Posterior vena cava (tissue), 2 donors: ENCODE data around the gene PAGR1. TPM values are rescaled to one million over a fixed set of nuclear protein-coding genes. Genes with fewer than 3 reads are reported as not detected.
"Not testable (repeated sequence)": the region's sequence is repeated elsewhere in the genome, so short reads cannot be mapped to it uniquely, and the experiment has no call there.

Experiments used
- DNase-seq: peaks from one replicate; pipeline ENCODE4 v3.0.0-alpha.2; 2020; ENCODE audit warnings: low spot score
- intact Hi-C, 2 donors: fragments of 100-400 bp; cut with DNase I; formaldehyde crosslinking; loops; one replicate each; pipeline versions ENCODE4 v1.14.1 to v1.14.2; 2022 to 2023
- total RNA-seq, 2 donors: library from RNA; stranded (reverse); fragmentation: NEBNext Ultra II Directional; extraction: Animal tissue kit (Norgen Biotek cat#: 25700); gene quantifications; one replicate each; pipeline ENCODE4 v1.2.1, GENCODE V29; 2021
- donor health status: DM: yes; HTN: yes; CAD: no.
- donor health status: DM: yes; HTN: yes; CAD: no.

The PAGR1 gene
- total RNA-seq, 2 donors from 2014 or later, result 10.5 to 12.7 TPM

- no peak for DNase-seq
- intact Hi-C loops, result no loop called here
Measured at GRCh38 chr16:29850998-29851397, 35.0 kb downstream of the PAGR1 start.

GRCh38 chr16:29852654-29853053 lies 36.7 kb downstream of the PAGR1 start:
- intact Hi-C loops, result no loop called here
- DNase-seq, result no peak

GRCh38 chr16:29854520-29855100 lies 38.7 kb downstream of the PAGR1 start:
- no peak for DNase-seq
- intact Hi-C loops, result no loop called here

GRCh38 chr16:29857133-29857760 lies 41.3 kb downstream of the PAGR1 start:
- intact Hi-C loops, result no loop called here
- no peak for DNase-seq

GRCh38 chr16:29858149-29858849 lies 42.3 kb downstream of the PAGR1 start:
- DNase-seq, result no peak
- intact Hi-C loops, result no loop called here

GRCh38 chr16:29858974-29859373 lies 43.0 kb downstream of the PAGR1 start:
- no peak for DNase-seq
- intact Hi-C loops, result no loop called here

GRCh38 chr16:29860218-29860617 lies 44.3 kb downstream of the PAGR1 start:
- no peak for DNase-seq
- intact Hi-C loops, result loop anchor here in 1 of 2 donors (5.0 kb wide), 1 partner anchor 102 kb away; the partner anchor contains the start of gene TMEM219

GRCh38 chr16:29862383-29862883 lies 46.5 kb downstream of the PAGR1 start:
- intact Hi-C loops, result loop anchor here in 1 of 2 donors (5.0 kb wide), 1 partner anchor 100 kb away; the partner anchor contains the start of gene TMEM219
- DNase-seq, result no peak

- DNase-seq, result peak; percentile 97
- intact Hi-C loops, result loop anchor here in 1 of 2 donors (5.0 kb wide), 1 partner anchor 99 kb away; the partner anchor contains the start of gene TMEM219
Measured at GRCh38 chr16:29862884-29863668, 47.1 kb downstream of the PAGR1 start, which contains the start of gene CDIPT. TSS of gene CDIPT (minus strand) at chr16:29863226. CDS start at chr16:29862857, 369 bp downstream.

GRCh38 chr16:29863669-29863984 lies 47.7 kb downstream of the PAGR1 start:
- intact Hi-C loops, result loop anchor here in 1 of 2 donors (5.0 kb wide), 1 partner anchor 99 kb away; the partner anchor contains the start of gene TMEM219
- DNase-seq, result no peak

GRCh38 chr16:29864205-29864604 lies 48.3 kb downstream of the PAGR1 start:
- intact Hi-C loops, result loop anchor here in 1 of 2 donors (5.0 kb wide), 1 partner anchor 98 kb away; the partner anchor contains the start of gene TMEM219
- DNase-seq, result peak; percentile 80

- no peak for DNase-seq
- intact Hi-C loops, result no loop called here
Measured at GRCh38 chr16:29868396-29869009, 52.6 kb downstream of the PAGR1 start.

- DNase-seq, intact Hi-C loops: not testable (repeated sequence)
Measured at GRCh38 chr16:29869067-29869466, 53.1 kb downstream of the PAGR1 start.

Other genes with a start within 250 kb of the PAGR1 start
- gene SPN, start 152.9 kb upstream of the PAGR1 start, total RNA-seq, result 1 to 10 TPM; 2.2 to 3.7 TPM
- 1 to 10 TPM; 1.7 to 7.4 TPM for gene QPRT, start 137.0 kb upstream of the PAGR1 start, total RNA-seq
- gene C16orf54, start 70.2 kb upstream of the PAGR1 start, total RNA-seq, result 1 to 10 TPM; 1.1 to 2.5 TPM
- gene ZG16, start 37.9 kb upstream of the PAGR1 start, total RNA-seq, result not detected
- gene KIF22, start 25.4 kb upstream of the PAGR1 start, total RNA-seq, result 10 to 100 TPM in 1 of 2 donors, 1 to 10 TPM in 1; 5.9 to 10.4 TPM
- gene MAZ, start 9.6 kb upstream of the PAGR1 start, total RNA-seq, result 100 to 1,000 TPM; 124 to 148 TPM
- 1 to 10 TPM; 5.0 to 5.4 TPM for gene PRRT2, start 4.0 kb upstream of the PAGR1 start, total RNA-seq
- gene MVP, start 4.3 kb downstream of the PAGR1 start, total RNA-seq, result 100 to 1,000 TPM; 146 to 154 TPM
- 10 to 100 TPM; 54.6 to 75.6 TPM for gene CDIPT, start 47.1 kb downstream of the PAGR1 start, total RNA-seq
- 1 to 10 TPM in 1 of 2 donors, under 1 TPM in 1; 0.86 to 1.2 TPM for gene SEZ6L2, start 83.4 kb downstream of the PAGR1 start, total RNA-seq
- under 1 TPM; 0.33 to 0.51 TPM for gene ASPHD1, start 84.3 kb downstream of the PAGR1 start, total RNA-seq
- gene KCTD13, start 110.1 kb downstream of the PAGR1 start, total RNA-seq, result 10 to 100 TPM; 13.1 to 16.1 TPM
- 10 to 100 TPM; 58.4 to 80.9 TPM for gene TMEM219, start 145.9 kb downstream of the PAGR1 start, total RNA-seq
- 10 to 100 TPM; 35.0 to 35.7 TPM for gene TAOK2, start 157.7 kb downstream of the PAGR1 start, total RNA-seq
- 10 to 100 TPM; 12.1 to 14.2 TPM for gene HIRIP3, start 179.5 kb downstream of the PAGR1 start, total RNA-seq
- 10 to 100 TPM; 42.2 to 46.0 TPM for gene INO80E, start 180.1 kb downstream of the PAGR1 start, total RNA-seq
- gene DOC2A, start 194.9 kb downstream of the PAGR1 start, total RNA-seq, result under 1 TPM; 0.28 to 0.33 TPM
- not detected for gene C16orf92, start 207.0 kb downstream of the PAGR1 start, total RNA-seq
- not detected for gene TLCD3B, start 215.1 kb downstream of the PAGR1 start, total RNA-seq
- gene ALDOA, start 249.6 kb downstream of the PAGR1 start, total RNA-seq, result 100 to 1,000 TPM; 937 to 987 TPM